ENCODE results near the gene FOXO6. TPM values are rescaled to one million over a fixed set of nuclear protein-coding genes. Genes with fewer than 3 reads are reported as not detected.

The FOXO6 gene
- total and polyA plus RNA-seq, 8 donors, result 0.63 to 2.8 (median 1.9) TPM

DNA sequence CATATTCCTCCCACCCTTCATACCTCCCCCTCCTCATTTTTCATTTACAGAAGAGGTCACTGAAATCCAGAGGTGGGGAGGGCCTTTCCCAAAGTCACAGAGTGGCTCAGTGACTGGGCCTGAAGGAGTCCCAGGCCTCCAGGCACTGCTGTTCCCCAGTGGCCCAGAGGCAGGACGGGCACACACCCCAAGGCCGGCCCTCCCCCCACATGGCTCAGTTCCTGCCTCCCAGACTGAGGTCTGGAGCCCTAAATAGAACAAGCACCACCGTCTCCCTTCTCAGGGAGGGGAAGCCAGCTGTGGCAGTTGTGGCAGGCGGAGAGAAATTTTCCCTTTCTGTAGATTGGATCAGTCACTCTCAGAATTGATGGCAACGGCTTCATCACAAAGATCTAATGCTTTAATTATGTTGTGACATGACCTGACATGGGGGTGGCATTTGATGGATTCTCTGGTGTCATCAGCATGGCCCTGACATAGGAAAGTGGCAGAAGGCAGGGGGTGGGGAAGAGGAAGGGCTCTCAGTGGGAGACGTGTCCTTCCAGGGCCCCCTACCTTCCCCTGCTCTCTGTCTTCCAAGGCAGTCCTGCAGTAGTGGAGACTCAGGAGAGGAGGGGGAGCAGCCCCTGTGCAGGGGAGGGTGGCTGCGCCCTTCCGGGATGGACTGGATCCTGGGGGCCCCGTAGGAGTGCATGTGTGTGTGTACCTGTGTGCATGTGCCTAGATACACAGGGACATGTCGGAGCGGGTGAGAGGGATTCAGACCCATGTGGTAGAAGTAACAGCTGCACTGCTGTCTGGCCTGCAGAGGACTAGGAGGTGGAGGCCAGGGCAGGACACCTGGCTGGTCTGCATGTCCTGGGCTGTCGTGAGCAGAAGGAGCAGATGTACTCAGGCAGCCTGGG is 41.2 kb upstream of the FOXO6 start:
- H3K27me3 ChIP-seq, result no peaks in the 10 kb centered on the region
- no peaks in the 10 kb centered on the region for H3K36me3 ChIP-seq
- no peak for TF ChIP-seq CTCF (IDR thresholded peaks at IDR 0.05)
- H3K4me1 ChIP-seq, result no peaks in the 10 kb centered on the region
- H3K27ac ChIP-seq, result no peak overlapping the region
- intact Hi-C loops (cut with DNase I), result no loop called here
- H3K4me3 ChIP-seq, result no peak overlapping the region
- no peak for ATAC-seq
- DNase-seq, result no peak
- no peaks in the 10 kb centered on the region for H3K9me3 ChIP-seq

DNA sequence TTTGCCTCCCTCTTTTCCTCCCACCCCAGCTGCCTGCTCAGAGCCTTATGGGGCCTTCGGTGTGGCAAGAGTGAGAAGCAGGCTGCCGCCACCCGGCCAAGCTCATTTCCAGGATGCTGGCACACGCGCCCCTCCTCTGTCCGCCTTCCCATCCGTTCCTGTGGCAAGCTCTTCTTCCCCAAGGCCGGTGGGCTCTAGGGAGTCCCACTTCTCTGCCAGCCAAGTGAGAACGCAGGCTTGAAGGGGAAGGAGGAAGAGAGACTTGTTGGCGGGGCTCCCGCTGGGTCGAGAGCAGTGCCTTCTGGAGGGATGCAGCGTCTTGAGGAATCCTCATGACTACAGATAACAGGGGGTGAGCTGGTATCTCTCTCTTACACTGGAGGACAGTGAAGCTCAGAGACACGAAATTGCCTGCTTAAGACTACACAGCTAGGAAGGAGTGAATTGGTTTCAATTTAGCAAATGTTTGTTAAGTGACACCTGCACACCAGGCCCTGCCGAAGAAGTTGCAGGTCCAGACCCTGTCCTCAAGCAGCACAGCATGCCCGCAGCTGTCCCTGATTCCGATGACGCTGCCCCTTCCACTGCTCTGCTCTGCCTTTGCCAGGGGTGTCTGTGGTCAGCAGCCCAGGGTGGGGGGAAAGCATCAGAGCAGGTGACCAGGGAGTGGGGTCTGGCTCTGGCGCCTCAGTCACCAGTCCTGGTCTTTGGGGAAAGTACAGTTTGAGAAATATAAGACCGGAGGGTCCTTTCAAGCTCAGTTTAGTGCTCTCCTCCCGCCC is 40.1 kb upstream of the FOXO6 start:
- DNase-seq (no peak), ATAC-seq (no peak)
- intact Hi-C loops (cut with DNase I), result no loop called here
- no peak for TF ChIP-seq CTCF (IDR thresholded peaks at IDR 0.05)
- H3K9me3 ChIP-seq, result no peaks in the 10 kb centered on the region
- H3K36me3 ChIP-seq, result no peaks in the 10 kb centered on the region
- no peaks in the 10 kb centered on the region for H3K4me1 ChIP-seq
- H3K4me3 ChIP-seq, result no peak overlapping the region
- H3K27me3 ChIP-seq, result no peaks in the 10 kb centered on the region
- no peak overlapping the region for H3K27ac ChIP-seq

DNA sequence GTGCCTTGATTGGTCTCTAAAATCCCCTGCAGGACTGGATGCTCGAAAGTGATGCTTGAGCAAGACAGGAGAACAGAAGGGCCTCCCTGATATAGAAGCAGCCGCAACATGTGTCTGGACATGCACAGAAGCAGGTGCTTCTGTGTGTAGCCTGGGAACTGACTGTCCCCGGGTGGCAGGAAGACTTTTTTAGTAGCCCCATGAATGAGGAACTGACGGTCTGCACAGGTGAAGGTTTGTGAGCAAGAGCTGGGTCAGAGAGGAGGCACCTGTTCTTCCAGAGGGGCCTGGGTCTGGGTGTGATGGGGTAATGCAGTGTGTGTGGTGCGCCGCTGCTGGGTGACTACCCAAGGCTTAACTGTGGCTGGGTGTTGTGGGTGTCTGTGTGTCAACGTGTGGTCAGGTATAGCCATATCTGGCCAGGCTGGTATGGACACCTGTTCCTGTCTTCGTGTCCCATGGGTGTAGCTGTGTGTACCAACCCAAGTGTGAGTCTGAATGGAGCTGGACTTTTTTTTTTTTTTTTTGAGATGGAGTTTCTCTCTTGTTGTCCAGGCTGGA is 39.1 kb upstream of the FOXO6 start:
- Histone ChIP-seq H3K27ac (no peak overlapping the region), H3K36me3 (no peaks in the 10 kb centered on the region), H3K9me3 (no peaks in the 10 kb centered on the region), H3K4me1 (no peaks in the 10 kb centered on the region), H3K27me3 (no peaks in the 10 kb centered on the region), H3K4me3 (no peak overlapping the region)
- intact Hi-C loops (cut with DNase I), result no loop called here
- DNase-seq, result no peak
- ATAC-seq, result no peak
- TF ChIP-seq CTCF (IDR thresholded peaks at IDR 0.05), result no peak

DNA sequence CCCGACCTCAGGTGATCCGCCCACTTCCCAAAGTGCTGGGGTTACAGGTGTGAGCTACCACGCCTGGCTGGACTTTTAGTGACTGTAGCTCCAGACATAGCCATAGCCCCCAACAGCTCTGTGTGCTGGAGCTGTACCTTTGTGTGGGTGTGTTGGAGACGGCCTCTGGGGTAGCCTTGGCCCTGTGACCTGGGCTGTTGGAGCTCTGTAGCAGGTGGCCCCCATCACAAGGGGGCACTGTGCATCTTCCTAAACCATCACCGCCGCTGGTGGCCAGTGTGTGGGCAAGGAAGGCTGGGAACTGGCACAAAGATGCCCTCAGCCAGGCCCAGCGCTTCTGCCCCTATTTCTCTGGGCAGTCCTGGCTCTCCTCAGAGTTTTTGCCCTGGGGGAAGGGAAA is 38.4 kb upstream of the FOXO6 start:
- Histone ChIP-seq H3K9me3 (no peaks in the 10 kb centered on the region), H3K27ac (no peak overlapping the region), H3K4me1 (no peaks in the 10 kb centered on the region), H3K36me3 (no peaks in the 10 kb centered on the region), H3K27me3 (no peaks in the 10 kb centered on the region), H3K4me3 (no peak overlapping the region)
- DNase-seq (peak in 1 of 4 donors; percentile 12), ATAC-seq (peak; percentile 76)
- TF ChIP-seq CTCF (IDR thresholded peaks at IDR 0.05), result peak in 1 of 2 donors; percentile 9
- intact Hi-C loops (cut with DNase I), result no loop called here

GRCh38 chr1:41323243-41323642 is 38.0 kb upstream of the FOXO6 start:
- no peak for ATAC-seq
- DNase-seq, result no peak
- no peaks in the 10 kb centered on the region for H3K9me3 ChIP-seq
- no peak overlapping the region for H3K27ac ChIP-seq
- H3K36me3 ChIP-seq, result no peaks in the 10 kb centered on the region
- H3K4me1 ChIP-seq, result no peaks in the 10 kb centered on the region
- intact Hi-C loops (cut with DNase I), result no loop called here
- no peak for TF ChIP-seq CTCF (IDR thresholded peaks at IDR 0.05)
- H3K4me3 ChIP-seq, result no peak overlapping the region
- H3K27me3 ChIP-seq, result no peaks in the 10 kb centered on the region

All from left lung (tissue), 10 donors.